ENCODE data around the gene DNAAF8.
A peak's percentile ranks its signal among the peaks of the same experiment; 100 is the strongest.
"Not testable (repeated sequence)": the region's sequence is repeated elsewhere in the genome, so short reads cannot be mapped to it uniquely, and the experiment has no call there.

The DNAAF8 gene

DNA sequence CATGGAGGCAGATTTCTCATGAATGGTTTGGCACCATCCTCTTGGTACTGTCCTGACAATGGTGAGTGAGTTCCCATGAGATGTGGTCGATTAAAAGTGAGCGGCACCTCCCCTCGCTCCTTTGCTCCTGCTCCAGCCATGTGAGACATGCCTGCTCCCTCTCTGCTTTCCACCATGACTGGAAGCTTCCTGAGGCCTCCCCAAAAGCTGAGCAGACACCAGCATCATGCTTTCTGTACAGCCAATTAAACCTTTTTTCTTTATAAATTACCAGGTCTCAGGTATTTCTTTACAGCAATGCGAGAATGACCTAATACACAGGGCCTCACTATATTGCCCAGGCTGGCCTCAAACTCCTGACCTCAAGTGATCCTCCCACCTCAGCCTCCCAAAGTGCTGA, 20.5 kb downstream of the DNAAF8 start:
- no peak for DNase-seq

DNA sequence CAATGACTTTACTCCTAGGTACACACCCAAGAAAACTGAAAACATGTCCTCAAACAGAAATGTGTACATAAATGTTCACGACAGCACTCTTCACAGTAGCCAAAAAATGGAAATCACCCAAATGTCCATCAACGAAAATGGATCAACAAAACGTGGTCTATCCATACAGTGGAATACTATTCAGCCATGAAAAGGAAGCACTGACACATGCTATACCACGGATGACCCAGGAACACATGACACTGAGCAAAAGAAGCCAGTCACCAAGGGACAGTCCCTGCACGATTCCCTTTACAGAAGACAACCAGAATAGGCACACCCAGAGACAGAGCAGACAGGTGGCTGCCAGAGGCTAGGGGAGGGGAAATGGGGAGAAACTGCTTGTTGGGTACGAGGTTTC, 21.4 kb downstream of the DNAAF8 start:
- no peak for DNase-seq

DNA sequence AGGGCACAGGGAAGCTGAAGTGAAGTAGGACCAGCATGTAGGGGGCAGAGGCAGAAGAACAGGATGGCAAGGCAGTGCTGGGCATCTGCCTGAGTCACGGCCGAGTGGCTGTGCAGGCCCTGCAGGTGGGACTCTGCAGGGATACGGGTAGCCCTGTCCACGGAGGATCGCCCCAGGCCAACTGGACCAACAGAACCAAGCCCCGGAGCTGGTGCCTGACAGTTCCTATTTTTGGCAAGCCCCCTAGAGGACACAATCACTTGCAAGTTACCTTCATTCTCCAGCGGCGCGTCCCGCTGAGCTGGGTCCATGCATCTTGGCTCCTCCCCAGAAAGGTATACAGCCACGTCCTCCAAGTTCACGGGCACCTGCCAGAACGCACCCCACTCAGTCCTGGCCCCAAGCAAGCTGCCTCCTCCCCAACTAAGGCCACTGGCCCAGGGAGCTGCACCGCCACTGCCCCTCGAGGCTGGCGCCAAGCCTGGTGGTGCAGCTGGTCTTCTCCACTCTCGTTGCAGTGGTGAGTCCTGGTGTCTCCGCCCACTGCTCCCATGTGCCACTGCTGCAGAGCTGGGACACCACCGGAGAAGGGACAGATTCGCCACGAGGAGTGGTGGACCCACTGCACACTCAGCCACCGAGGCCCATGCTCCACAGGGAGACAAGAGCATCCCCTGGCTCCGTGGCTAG, 26.0 kb downstream of the DNAAF8 start:
- DNase-seq = no peak

DNA sequence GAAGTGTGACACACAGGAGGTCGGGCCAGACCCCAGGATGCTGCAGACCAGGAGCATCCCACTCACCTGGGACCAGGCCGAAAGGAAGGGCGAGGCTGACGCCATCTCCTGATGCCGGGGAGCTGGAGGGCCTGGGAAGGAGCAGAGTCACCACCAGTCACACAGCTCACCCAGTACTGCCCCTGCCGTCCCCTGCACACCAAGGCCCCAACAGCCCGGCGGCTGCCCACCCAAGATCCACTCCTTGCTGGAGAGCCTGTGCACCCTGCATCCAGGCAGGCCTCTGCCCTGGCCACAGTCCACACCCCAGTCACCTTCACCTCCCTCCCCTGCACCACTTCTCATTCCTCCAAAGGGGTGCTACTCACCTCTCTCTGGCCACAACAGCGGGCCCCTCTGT, 27.9 kb downstream of the DNAAF8 start:
- DNase-seq = no peak

- DNase-seq = no peak
These were observed 29.5 kb downstream of the DNAAF8 start for GRCh38 chr16:4763791-4764190.

DNA sequence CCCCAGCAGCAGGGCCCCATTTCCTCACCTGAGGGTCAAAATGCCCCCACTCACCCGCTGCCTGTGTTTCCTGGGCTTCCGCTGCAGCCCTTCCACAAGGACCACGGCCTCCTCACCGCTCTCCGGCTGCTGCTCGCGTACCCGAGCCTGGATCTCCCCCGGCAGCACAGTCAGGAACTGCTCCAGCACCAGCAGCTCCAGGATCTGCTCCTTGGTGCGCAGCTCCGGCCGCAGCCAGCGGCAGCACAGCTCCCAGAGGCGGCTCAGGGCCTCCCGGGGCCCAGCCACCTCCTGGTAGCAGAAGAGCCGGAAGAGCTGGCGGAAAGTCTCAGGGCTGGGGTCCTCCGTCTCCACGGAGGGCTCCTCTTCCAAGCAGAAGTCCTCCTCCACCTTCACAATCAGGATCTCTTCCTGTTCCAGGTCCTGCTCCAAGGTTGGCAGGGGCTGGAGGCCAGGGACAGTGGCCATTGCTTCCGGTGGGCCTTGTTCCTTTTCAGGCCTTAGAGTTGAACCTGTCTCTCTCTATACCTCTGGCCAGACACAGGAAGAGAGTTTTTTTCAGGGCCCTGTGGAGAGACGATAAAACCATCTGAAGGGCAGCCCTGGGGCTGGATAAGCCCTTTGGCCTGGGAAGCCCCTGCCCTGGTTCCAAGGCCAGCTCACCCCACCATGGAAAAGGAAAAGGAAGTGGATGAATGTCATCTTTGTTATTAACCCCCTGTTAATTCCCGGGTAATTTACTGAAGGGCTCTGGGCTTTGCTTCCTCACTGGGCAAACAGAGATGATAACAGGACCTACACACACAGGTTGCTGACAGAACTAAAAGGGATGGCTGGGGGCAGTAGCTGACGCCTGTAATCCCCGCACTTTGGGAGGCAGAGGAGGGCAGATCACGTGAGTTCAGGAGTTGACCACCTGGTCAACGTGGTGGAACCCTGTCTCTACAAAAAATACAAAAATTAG, 31.5 kb downstream of the DNAAF8 start:
- DNase-seq = no peak

DNA sequence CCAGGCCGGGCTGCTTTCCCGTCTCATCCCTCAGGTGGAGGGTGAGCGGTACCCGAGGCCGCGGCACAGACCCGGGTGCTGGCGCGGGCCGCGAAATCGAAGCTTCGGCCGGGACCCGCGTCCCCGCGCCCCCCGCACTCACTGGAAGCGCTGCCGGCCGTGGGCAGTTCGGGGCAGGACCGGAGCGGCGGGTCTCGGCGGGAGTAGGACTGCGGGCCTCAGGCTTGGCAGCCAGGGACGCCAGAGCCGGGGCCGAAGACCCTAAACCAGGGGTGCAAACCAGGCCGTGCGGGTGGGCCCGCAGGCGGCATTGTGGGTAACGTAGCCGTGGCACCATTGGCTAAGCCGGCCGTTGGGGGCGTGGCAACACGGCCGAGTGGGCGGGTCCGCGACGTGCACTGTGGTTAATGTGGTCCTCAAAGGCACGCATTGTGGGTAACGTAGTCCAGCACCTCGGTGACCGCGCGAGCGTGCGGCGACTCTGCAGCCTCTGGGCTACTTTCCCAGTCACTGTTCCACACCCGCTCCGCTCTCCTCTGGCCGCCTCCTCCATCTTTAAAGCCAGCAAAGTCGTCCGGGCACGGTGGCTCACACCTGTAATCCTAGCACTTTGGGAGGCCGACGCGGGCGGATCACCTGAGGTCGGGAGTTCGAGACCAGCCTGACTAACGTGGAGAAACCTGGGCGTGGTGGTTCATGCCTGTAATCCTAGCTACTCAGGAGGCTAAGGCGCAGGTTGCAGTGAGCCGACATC, 32.7 kb downstream of the DNAAF8 start, which contains the start of gene ZNF500:
Gene ZNF500, minus strand, starts transcription at position 288 of the 754 bp plus-strand sequence. CDS start 1,184 bp downstream, outside the sequence.
- DNase-seq = peak; percentile 94

- DNase-seq = no peak
These were observed 33.7 kb downstream of the DNAAF8 start for GRCh38 chr16:4767872-4768548.

- DNase-seq = peak; percentile 70
These were observed 34.4 kb downstream of the DNAAF8 start for GRCh38 chr16:4768549-4769305.

DNA sequence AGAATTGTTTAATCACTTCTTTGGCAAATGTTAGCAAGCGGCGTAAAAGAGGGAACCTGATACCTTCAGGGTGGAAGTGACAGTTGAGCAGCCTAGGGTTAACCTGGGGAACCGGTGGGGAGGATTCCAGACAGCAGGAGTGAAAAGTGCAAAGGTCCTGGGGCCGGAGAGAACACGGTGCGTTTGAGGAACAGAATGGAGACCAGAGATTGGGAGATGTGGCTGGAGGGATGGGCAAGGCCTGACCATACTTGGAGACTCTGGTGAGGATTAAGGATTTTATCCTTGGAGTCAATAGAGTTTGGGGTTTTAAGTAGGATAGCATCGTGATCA, 34.9 kb downstream of the DNAAF8 start:
- DNase-seq = no peak

DNA sequence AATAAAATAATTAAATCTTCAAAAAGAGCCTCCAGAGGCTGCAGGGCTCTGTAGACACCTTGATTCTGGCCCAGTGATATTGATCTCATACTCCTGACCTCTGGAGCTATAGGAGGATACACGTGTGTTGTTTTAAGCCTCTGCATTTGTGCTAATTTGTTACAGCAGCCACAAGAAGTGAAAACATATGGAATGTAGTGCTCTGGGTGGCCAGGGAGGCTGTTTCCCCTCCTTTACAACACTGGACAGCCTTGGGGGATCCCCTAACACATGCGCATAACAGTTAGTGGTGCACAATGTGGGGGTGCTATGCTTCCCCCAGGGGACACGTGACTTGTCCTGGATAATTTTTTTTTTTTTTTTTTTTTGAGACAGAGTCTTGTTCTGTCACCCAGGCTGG, 37.3 kb downstream of the DNAAF8 start:
- no peak for DNase-seq

- no peak for DNase-seq
These were observed 38.0 kb downstream of the DNAAF8 start for GRCh38 chr16:4772351-4772750.

GRCh38 chr16:4775005-4775404, 40.7 kb downstream of the DNAAF8 start:
- DNase-seq = no peak

- no peak for DNase-seq
These were observed 41.9 kb downstream of the DNAAF8 start for GRCh38 chr16:4776141-4776705.

- no peak for DNase-seq
These were observed 43.2 kb downstream of the DNAAF8 start for GRCh38 chr16:4777339-4778049.

DNA sequence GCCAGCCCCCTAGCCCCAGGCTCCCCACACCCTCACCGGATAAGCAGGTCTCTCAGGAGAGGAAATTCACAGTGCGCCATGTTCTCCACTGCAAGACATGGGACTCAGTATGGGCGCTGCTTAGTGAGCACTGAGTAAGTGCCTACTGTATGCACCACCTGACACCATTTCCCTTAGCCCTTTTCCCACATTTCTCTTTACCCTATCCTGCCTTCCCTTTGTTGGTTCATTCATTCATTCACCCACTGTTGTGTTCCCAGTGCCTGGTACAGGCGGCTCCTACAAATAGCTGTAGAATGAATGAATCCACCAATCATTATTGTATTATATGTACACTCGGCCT, 43.7 kb downstream of the DNAAF8 start:
- DNase-seq = no peak

- DNase-seq = no peak
These were observed 45.9 kb downstream of the DNAAF8 start for GRCh38 chr16:4780235-4780634.

- DNase-seq = no peak
These were observed 49.1 kb downstream of the DNAAF8 start for GRCh38 chr16:4783251-4783950.

DNA sequence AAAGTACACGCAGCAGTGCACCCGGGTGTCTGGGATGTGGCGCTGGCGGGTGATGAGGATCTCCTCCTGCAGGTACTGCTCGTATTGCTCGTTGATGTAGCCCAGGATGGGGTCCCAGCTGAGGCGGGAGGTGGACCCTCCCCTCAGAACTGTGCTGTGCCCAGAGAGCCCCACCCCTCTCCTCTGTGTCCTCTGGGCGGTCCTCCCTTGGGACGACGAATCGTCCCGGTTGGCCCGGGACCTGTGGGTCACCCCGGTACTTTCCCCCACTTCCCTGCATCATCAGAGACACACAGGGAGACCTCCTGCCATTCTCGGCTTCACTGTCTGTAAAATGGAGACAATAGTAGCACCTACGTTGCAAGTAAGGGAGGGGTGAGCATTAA, 49.6 kb downstream of the DNAAF8 start:
- DNase-seq = no peak

DNA sequence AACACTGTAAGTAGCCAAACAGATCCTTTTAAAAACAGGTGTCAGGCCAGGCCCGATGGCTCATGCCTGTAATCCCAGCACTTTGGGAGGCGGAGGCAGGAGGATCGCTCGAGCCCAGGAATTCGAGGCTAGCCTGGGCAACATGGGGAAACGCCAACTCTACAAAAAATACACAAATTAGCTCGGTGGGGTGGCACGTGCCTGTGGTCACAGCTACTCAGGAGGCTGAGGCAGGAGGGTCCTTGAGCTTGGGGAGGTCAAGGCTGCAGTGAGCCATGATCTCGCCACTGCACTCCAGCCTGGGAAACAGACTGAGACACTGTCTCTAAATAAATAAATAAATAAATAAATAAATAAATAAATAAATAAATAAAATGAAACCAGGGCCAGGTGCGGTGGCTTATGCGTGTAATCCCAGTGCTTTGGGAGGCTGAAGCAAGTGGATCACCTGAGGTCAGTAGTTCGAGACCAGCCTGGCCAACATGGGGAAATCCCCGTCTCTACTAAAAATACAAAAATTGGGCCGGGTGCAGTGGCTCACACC, 50.2 kb downstream of the DNAAF8 start:
- not testable (repeated sequence) for DNase-seq

Data from effector CD4-positive, alpha-beta T cell (primary cell).